ENCODE measurements around the gene ZNF43.
"Not testable (repeated sequence)": the region's sequence is repeated elsewhere in the genome, so short reads cannot be mapped to it uniquely, and the experiment has no call there.

The ZNF43 gene

DNA sequence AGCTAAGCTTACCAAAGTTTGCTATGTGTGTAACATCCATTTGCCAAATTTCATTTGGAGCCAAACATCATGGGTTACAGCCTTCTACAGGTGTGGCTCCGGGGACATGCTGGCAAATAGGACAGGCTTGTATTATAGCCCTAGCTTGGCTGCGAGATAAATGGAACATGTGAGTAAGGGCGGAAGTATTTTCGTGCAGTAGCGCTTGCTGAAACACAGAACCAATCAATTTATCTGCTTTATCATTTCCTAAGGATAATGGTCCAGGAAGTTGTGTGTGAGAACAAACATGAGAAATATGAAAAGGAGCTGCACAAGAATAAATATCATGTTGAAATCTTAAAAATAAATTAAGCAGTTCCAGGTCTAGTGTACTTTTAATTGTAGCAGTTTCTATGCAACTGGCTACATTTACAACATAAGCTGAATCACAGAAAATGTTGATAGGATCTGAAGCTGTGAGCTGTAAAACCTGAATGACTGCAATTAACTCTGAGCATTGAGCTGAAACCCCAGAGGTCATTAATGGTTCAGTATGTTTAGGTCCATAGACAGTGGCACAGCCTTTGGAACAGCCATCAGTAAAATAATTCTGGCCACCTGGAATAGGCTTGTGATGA lies 46.4 kb downstream of the ZNF43 start:
- Histone ChIP-seq H3K9ac (ENCODE audit: low read depth, low read length) (no peak overlapping the region), H3K4me3 (ENCODE audit: low read depth, low read length) (no peak overlapping the region), H3K9me3 (ENCODE audit: control insufficient read depth, insufficient read depth, low read length) (peaks cover 6% of the 10 kb centered on the region), H3K4me1 (ENCODE audit: control insufficient read depth, insufficient read depth, low read length) (no peaks in the 10 kb centered on the region), H3K36me3 (ENCODE audit: control insufficient read depth, insufficient read depth, low read length) (no peaks in the 10 kb centered on the region), H3K27me3 (ENCODE audit: control insufficient read depth, insufficient read depth, low read length) (no peaks in the 10 kb centered on the region)

- H3K4me1 ChIP-seq (ENCODE audit: control insufficient read depth, insufficient read depth, low read length): no peaks in the 10 kb centered on the region
- no peak overlapping the region for H3K4me3 ChIP-seq (ENCODE audit: low read depth, low read length)
- no peak overlapping the region for H3K9ac ChIP-seq (ENCODE audit: low read depth, low read length)
- H3K27me3 ChIP-seq (ENCODE audit: control insufficient read depth, insufficient read depth, low read length): no peaks in the 10 kb centered on the region
- H3K9me3 ChIP-seq (ENCODE audit: control insufficient read depth, insufficient read depth, low read length): peaks cover 3% of the 10 kb centered on the region
- H3K36me3 ChIP-seq (ENCODE audit: control insufficient read depth, insufficient read depth, low read length): no peaks in the 10 kb centered on the region
These were observed 49.0 kb downstream of the ZNF43 start for GRCh38 chr19:21786936-21787335.

DNA sequence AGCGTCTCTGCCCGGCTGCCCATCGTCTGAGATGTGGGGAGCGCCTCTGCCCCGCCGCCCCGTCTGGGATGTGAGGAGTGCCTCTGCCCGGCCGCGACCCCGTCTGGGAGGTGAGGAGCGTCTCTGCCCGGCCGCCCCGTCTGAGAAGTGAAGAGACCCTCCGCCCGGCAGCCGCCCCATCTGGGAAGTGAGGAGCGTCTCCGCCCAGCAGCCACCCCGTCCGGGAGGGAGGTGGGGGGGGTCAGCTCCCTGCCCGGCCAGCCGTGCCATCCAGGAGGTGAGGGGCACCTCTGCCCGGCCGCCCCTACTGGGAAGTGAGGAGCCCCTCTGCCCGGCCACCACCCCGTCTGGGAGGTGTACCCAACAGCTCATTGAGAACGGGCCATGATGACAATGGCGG lies 60.2 kb downstream of the ZNF43 start:
- not testable (repeated sequence) for H3K36me3 ChIP-seq (ENCODE audit: control insufficient read depth, insufficient read depth, low read length); H3K9ac ChIP-seq (ENCODE audit: low read depth, low read length); H3K4me1 ChIP-seq (ENCODE audit: control insufficient read depth, insufficient read depth, low read length); H3K27me3 ChIP-seq (ENCODE audit: control insufficient read depth, insufficient read depth, low read length); H3K4me3 ChIP-seq (ENCODE audit: low read depth, low read length); H3K9me3 ChIP-seq (ENCODE audit: control insufficient read depth, insufficient read depth, low read length)

- Histone ChIP-seq H3K36me3 (ENCODE audit: control insufficient read depth, insufficient read depth, low read length) (peaks cover 4% of the 10 kb centered on the region), H3K4me3 (ENCODE audit: low read depth, low read length) (peak within 1 kb of the TSS; percentile 99), H3K9me3 (ENCODE audit: control insufficient read depth, insufficient read depth, low read length) (no peaks in the 10 kb centered on the region), H3K4me1 (ENCODE audit: control insufficient read depth, insufficient read depth, low read length) (no peaks in the 10 kb centered on the region), H3K9ac (ENCODE audit: low read depth, low read length) (peak within 1 kb of the TSS; percentile 97), H3K27me3 (ENCODE audit: control insufficient read depth, insufficient read depth, low read length) (no peaks in the 10 kb centered on the region)
These were observed 68.7 kb downstream of the ZNF43 start, which contains the start of gene ZNF100 for GRCh38 chr19:21767065-21767800. ZNF100 (minus strand) TSS chr19:21767579; CDS start chr19:21767429, 150 bp downstream.

DNA sequence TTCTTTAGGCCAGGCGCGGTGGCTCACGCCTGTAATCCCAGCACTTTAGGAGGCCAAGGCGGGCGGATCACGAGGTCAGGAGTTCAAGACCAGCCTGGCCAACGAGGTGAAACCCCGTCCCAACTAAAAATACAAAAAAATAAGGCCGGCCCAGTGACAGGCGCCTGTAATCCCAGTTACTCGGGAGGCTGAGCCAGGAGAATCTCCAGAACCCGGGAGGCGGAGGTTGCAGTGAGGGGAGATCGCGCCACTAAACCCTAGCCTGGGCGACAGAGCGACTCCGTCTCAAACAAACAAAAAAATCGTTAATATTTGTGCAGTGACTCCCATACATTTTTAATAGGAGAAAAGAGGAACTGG lies 69.3 kb downstream of the ZNF43 start:
- not testable (repeated sequence) for H3K9me3 ChIP-seq (ENCODE audit: control insufficient read depth, insufficient read depth, low read length); H3K36me3 ChIP-seq (ENCODE audit: control insufficient read depth, insufficient read depth, low read length); H3K27me3 ChIP-seq (ENCODE audit: control insufficient read depth, insufficient read depth, low read length); H3K4me1 ChIP-seq (ENCODE audit: control insufficient read depth, insufficient read depth, low read length)
- Histone ChIP-seq H3K4me3 (ENCODE audit: low read depth, low read length) (peak overlapping the region; percentile 99), H3K9ac (ENCODE audit: low read depth, low read length) (peak overlapping the region; percentile 97)

GRCh38 chr19:21765151-21765550 lies 70.8 kb downstream of the ZNF43 start:
- Histone ChIP-seq H3K9me3 (ENCODE audit: control insufficient read depth, insufficient read depth, low read length) (no peaks in the 10 kb centered on the region), H3K9ac (ENCODE audit: low read depth, low read length) (no peak overlapping the region), H3K4me1 (ENCODE audit: control insufficient read depth, insufficient read depth, low read length) (no peaks in the 10 kb centered on the region), H3K36me3 (ENCODE audit: control insufficient read depth, insufficient read depth, low read length) (peaks cover 4% of the 10 kb centered on the region), H3K27me3 (ENCODE audit: control insufficient read depth, insufficient read depth, low read length) (no peaks in the 10 kb centered on the region), H3K4me3 (ENCODE audit: low read depth, low read length) (no peak overlapping the region)

DNA sequence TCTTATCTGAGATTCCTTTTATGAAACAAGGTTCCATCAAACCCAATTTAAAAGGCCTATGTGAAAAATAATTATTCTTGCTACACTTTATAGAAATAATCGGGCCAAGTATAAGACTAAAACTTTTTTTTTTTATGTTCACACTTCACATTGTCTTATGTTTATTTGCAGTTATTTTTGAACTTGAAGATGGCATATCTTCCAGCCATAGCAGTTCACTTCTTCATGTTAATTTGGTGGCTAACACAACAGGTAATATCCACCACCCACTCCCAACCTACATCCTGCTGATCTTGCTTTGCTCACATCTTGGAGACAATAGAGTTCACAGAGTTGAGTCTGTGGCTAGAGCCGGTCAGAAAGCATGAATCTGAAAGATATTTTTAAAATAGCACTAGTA lies 74.4 kb downstream of the ZNF43 start:
- not testable (repeated sequence) for H3K36me3 ChIP-seq (ENCODE audit: control insufficient read depth, insufficient read depth, low read length); H3K27me3 ChIP-seq (ENCODE audit: control insufficient read depth, insufficient read depth, low read length); H3K9me3 ChIP-seq (ENCODE audit: control insufficient read depth, insufficient read depth, low read length); H3K9ac ChIP-seq (ENCODE audit: low read depth, low read length); H3K4me3 ChIP-seq (ENCODE audit: low read depth, low read length); H3K4me1 ChIP-seq (ENCODE audit: control insufficient read depth, insufficient read depth, low read length)

GRCh38 chr19:21758296-21758695 lies 77.7 kb downstream of the ZNF43 start:
- H3K4me1 ChIP-seq (ENCODE audit: control insufficient read depth, insufficient read depth, low read length): no peaks in the 10 kb centered on the region
- H3K9ac ChIP-seq (ENCODE audit: low read depth, low read length): no peak overlapping the region
- H3K36me3 ChIP-seq (ENCODE audit: control insufficient read depth, insufficient read depth, low read length): peaks cover 6% of the 10 kb centered on the region
- H3K4me3 ChIP-seq (ENCODE audit: low read depth, low read length): no peak overlapping the region
- H3K9me3 ChIP-seq (ENCODE audit: control insufficient read depth, insufficient read depth, low read length): no peaks in the 10 kb centered on the region
- H3K27me3 ChIP-seq (ENCODE audit: control insufficient read depth, insufficient read depth, low read length): no peaks in the 10 kb centered on the region

DNA sequence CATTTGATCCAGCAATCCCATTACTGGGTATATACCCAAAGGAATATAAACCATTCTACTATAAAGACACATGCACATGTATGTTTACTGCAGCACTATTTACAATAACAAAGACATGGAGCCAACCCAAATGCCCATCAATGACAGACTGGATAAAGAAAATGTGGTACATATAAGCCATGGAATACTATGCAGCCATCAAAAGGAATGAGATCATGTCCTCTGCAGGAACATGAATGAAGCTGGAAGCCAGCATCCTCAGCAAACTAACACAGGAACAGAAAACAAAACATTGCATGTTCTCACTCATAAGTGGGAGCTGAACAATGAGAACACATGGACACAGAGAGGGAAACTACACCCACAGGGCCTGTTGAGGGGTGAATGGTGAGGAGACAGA lies 80.4 kb downstream of the ZNF43 start:
- H3K4me3 ChIP-seq (ENCODE audit: low read depth, low read length); H3K36me3 ChIP-seq (ENCODE audit: control insufficient read depth, insufficient read depth, low read length); H3K9me3 ChIP-seq (ENCODE audit: control insufficient read depth, insufficient read depth, low read length); H3K27me3 ChIP-seq (ENCODE audit: control insufficient read depth, insufficient read depth, low read length); H3K9ac ChIP-seq (ENCODE audit: low read depth, low read length); H3K4me1 ChIP-seq (ENCODE audit: control insufficient read depth, insufficient read depth, low read length): not testable (repeated sequence)
